ENCODE data around the gene ASB5.
"Not testable (repeated sequence)": the region's sequence is repeated elsewhere in the genome, so short reads cannot be mapped to it uniquely, and the experiment has no call there.

ASB5 gene

GRCh38 chr4:176268963-176269362 lies at the start of gene ASB5:
TSS of gene ASB5 (minus strand) at chr4:176269222. CDS start at chr4:176269108, 114 bp downstream.
- DNase-seq (ENCODE audit: low read depth): no peak

- no peak for DNase-seq (ENCODE audit: low read depth)
Measured at GRCh38 chr4:176313596-176314336, 44.7 kb upstream of the ASB5 start.

- DNase-seq (ENCODE audit: low read depth): no peak
Measured at GRCh38 chr4:176309772-176310171, 40.8 kb upstream of the ASB5 start.

- no peak for DNase-seq (ENCODE audit: low read depth)
Measured at GRCh38 chr4:176309046-176309445, 40.0 kb upstream of the ASB5 start.

GRCh38 chr4:176308441-176308840 lies 39.4 kb upstream of the ASB5 start:
- DNase-seq (ENCODE audit: low read depth): no peak

GRCh38 chr4:176307666-176307930 lies 38.6 kb upstream of the ASB5 start:
- DNase-seq (ENCODE audit: low read depth): no peak

GRCh38 chr4:176306837-176307665 lies 38.0 kb upstream of the ASB5 start:
- no peak for DNase-seq (ENCODE audit: low read depth)

GRCh38 chr4:176303938-176304337 lies 34.9 kb upstream of the ASB5 start:
- no peak for DNase-seq (ENCODE audit: low read depth)

GRCh38 chr4:176302283-176303275 lies 33.6 kb upstream of the ASB5 start:
- no peak for DNase-seq (ENCODE audit: low read depth)

- DNase-seq (ENCODE audit: low read depth): no peak
Measured at GRCh38 chr4:176300565-176300964, 31.5 kb upstream of the ASB5 start.

GRCh38 chr4:176300036-176300435 lies 31.0 kb upstream of the ASB5 start:
- no peak for DNase-seq (ENCODE audit: low read depth)

GRCh38 chr4:176298664-176299063 lies 29.6 kb upstream of the ASB5 start:
- DNase-seq (ENCODE audit: low read depth): no peak

GRCh38 chr4:176295907-176296306 lies 26.9 kb upstream of the ASB5 start:
- DNase-seq (ENCODE audit: low read depth): not testable (repeated sequence)

GRCh38 chr4:176293660-176294059 lies 24.6 kb upstream of the ASB5 start:
- DNase-seq (ENCODE audit: low read depth): no peak

- DNase-seq (ENCODE audit: low read depth): no peak
Measured at GRCh38 chr4:176292920-176293319, 23.9 kb upstream of the ASB5 start.

- DNase-seq (ENCODE audit: low read depth): no peak
Measured at GRCh38 chr4:176291748-176292147, 22.7 kb upstream of the ASB5 start.

- DNase-seq (ENCODE audit: low read depth): no peak
Measured at GRCh38 chr4:176290520-176290919, 21.5 kb upstream of the ASB5 start.

- no peak for DNase-seq (ENCODE audit: low read depth)
Measured at GRCh38 chr4:176289561-176289960, 20.5 kb upstream of the ASB5 start.

GRCh38 chr4:176288020-176288419 lies 19.0 kb upstream of the ASB5 start:
- no peak for DNase-seq (ENCODE audit: low read depth)

- DNase-seq (ENCODE audit: low read depth): no peak
Measured at GRCh38 chr4:176287546-176287945, 18.5 kb upstream of the ASB5 start.

- DNase-seq (ENCODE audit: low read depth): no peak
Measured at GRCh38 chr4:176286728-176287127, 17.7 kb upstream of the ASB5 start.

- not testable (repeated sequence) for DNase-seq (ENCODE audit: low read depth)
Measured at GRCh38 chr4:176279560-176279959, 10.5 kb upstream of the ASB5 start.

All from activated T-cell treated with anti-CD3 and anti-CD28 coated beads for 24 hours (primary cell).